ENCODE data around the gene GAS7.

DNA sequence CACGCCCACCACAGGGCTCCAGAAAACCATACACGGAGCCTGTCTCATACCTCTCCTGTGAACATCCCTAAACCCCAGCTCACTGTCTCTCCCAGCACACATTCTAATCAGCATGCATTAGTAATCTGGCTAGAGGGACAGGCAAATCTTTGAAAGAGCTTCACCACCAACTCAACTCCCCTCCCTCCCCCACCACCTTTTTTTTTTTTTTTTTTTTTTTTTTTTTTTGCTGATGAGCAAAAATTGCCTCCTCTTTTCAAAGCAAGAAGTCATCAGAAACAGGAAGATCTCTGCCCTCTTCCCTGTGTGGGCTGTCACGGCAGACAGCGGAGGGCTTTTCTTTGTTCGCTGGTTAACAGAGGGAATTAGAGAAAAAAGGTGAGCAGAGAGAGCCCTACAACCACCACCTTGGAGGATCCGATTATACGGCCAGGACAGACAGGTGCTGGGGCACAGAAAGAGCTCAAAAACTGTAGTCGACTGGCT lies 19.9 kb downstream of the GAS7 start:
- TF ChIP-seq, protein P1, sequence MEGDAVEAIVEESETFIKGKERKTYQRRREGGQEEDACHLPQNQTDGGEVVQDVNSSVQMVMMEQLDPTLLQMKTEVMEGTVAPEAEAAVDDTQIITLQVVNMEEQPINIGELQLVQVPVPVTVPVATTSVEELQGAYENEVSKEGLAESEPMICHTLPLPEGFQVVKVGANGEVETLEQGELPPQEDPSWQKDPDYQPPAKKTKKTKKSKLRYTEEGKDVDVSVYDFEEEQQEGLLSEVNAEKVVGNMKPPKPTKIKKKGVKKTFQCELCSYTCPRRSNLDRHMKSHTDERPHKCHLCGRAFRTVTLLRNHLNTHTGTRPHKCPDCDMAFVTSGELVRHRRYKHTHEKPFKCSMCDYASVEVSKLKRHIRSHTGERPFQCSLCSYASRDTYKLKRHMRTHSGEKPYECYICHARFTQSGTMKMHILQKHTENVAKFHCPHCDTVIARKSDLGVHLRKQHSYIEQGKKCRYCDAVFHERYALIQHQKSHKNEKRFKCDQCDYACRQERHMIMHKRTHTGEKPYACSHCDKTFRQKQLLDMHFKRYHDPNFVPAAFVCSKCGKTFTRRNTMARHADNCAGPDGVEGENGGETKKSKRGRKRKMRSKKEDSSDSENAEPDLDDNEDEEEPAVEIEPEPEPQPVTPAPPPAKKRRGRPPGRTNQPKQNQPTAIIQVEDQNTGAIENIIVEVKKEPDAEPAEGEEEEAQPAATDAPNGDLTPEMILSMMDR (IDR thresholded peaks at IDR 0.05), result no peak
- TF ChIP-seq TEAD4 (CRISPR knock-in tag; IDR thresholded peaks at IDR 0.05), result no peak
- TF ChIP-seq, protein P2, sequence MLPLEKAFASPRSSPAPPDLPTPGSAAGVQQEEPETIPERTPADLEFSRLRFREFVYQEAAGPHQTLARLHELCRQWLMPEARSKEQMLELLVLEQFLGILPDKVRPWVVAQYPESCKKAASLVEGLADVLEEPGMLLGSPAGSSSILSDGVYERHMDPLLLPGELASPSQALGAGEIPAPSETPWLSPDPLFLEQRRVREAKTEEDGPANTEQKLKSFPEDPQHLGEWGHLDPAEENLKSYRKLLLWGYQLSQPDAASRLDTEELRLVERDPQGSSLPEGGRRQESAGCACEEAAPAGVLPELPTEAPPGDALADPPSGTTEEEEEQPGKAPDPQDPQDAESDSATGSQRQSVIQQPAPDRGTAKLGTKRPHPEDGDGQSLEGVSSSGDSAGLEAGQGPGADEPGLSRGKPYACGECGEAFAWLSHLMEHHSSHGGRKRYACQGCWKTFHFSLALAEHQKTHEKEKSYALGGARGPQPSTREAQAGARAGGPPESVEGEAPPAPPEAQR (CRISPR knock-in tag; IDR thresholded peaks at IDR 0.05), result no peak
- TF ChIP-seq, protein P3, sequence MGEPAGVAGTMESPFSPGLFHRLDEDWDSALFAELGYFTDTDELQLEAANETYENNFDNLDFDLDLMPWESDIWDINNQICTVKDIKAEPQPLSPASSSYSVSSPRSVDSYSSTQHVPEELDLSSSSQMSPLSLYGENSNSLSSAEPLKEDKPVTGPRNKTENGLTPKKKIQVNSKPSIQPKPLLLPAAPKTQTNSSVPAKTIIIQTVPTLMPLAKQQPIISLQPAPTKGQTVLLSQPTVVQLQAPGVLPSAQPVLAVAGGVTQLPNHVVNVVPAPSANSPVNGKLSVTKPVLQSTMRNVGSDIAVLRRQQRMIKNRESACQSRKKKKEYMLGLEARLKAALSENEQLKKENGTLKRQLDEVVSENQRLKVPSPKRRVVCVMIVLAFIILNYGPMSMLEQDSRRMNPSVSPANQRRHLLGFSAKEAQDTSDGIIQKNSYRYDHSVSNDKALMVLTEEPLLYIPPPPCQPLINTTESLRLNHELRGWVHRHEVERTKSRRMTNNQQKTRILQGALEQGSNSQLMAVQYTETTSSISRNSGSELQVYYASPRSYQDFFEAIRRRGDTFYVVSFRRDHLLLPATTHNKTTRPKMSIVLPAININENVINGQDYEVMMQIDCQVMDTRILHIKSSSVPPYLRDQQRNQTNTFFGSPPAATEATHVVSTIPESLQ (CRISPR knock-in tag; IDR thresholded peaks at IDR 0.05), result no peak
- no peak for TF ChIP-seq NFYB (CRISPR knock-in tag; conservative IDR thresholded peaks at IDR 0.05; ENCODE audit: low read depth)

Measured in WTC11 (cell line).